Fibroblast of pulmonary artery (primary cell): Measurements from ENCODE around the gene PSMB10.

ENCODE experiments used
- DNase-seq: peaks from one replicate; pipeline ENCODE4 v3.0.0-alpha.2; 2010; ENCODE audit warnings: low read depth
- H3K4me3 ChIP-seq: replicated peaks from 2 replicates; pipeline ENCODE4 v1.5.1; 2011; ENCODE audit warnings: low read depth, mild to moderate bottlenecking, control low read depth, low read length, moderate library complexity
- CTCF ChIP-seq: IDR thresholded peaks from 2 replicates; pipeline ENCODE4 v1.5.1; 2011; ENCODE audit warnings: mild to moderate bottlenecking, control low read depth, low read length, inconsistent platforms; ENCODE audit errors: missing control alignments

Gene PSMB10

GRCh38 chr16:67967183-67967957 lies 30.7 kb upstream of the PSMB10 start:
- no peak for DNase-seq
- TF ChIP-seq CTCF = no peak
- H3K4me3 ChIP-seq = peak overlapping the region; percentile 72

DNA sequence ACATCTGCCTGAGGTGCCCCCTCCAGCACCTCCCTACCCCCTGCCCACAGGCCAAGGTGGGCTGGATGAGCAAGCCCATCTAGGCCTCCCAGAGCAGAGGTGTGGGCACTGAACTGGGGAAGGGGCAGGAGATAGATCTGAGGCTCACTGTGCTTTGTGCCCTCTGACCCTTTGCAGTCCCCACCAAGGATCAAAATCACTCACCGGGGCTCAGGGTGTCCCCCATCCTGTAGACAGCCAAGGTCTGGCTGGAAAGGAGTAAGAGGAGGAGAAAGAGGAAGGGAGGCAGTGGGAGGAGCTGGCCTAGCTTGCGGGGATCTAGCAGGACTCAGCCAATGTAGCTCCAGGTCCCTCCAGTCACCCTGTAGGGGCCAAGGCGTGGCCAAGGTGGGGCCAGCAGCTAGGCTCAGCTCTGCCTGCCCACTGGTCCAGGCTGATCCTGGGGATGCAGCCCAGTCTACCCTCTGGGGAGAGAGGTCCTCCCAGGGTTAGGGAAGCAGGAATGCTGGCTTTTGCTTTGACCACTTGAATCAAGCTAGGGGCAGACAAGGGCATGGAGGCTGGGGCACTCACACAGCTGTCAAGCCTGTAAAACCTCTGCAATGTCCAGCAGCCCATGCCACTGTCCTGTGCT lies 30.0 kb upstream of the PSMB10 start:
- TF ChIP-seq CTCF = no peak
- peak; percentile 30 for DNase-seq
- H3K4me3 ChIP-seq = peak overlapping the region; percentile 72

DNA sequence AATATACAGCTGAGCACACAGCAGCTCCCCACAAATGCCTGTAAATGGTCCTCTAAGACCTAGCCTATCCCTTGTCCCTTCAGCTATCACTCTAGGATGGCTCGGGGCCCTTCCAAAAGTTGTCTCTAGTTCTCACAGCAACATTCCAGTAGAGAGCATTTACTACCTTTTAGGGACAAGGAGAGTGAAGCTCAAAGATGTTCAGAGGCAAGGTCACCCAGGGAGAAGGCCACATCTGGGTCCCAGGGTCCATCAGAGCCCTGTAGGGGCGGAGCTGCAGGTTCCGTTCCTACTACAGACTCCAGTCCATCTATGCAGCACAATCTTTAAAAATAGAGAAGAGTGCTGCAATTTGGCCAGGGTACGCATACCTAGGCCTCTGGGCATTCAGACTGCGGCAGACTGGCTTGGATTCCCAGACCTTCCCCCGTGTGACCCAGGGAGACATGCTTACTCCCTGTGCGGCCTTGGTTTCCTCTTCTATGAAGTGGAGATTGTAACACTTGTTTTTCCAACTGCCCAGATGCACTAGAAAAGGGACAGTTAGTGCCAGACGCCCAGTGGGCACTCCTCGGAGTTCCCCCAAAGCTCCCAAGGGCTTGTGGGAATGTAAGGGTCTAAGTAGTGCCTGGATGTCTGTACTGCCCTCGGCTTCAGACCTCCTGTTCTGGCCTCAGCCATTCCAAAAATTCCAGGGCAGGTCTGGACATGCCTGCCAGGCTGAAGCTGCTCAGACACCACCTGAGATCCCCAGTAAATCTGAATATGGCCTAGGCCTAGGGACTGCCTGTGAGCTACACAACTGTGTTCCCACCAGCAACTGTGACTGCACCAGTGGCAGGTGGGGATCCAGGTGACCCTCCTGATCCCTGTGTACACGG lies 29.3 kb upstream of the PSMB10 start:
- H3K4me3 ChIP-seq = peak overlapping the region; percentile 72

DNA sequence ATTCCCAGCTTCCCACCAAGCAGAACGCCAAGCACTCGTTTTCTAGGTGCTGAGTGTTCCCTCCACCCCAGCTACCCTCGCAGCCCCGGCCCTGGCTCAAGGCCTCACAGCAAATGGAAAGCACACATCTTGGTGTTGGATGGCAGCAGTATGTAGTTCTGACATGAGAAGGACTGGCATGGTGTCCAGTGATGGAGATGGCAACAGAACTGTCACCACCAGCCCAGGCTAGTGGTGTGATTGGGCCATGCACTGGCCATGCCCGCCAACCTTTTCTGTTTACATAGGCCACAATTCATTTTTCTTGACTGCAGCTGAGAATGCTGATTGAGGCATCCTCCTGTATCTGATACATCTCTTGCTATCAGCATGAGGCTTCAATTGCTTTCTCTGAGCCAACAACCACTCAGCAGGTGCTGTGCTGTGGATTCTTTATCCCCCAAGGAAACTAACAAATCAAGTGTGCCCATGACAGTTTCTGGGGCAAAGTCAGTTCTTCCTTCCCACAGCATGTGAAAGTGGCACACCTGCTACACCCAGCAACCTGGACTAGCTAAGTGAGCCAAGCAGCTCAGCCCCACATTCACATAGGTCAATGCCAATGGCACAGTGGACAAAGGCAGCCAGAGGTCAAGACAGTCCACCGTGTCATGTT lies 28.0 kb upstream of the PSMB10 start:
- no peak for TF ChIP-seq CTCF
- H3K4me3 ChIP-seq = no peak overlapping the region
- DNase-seq = no peak

More for the DNA sequence above, 29.3 kb upstream of the PSMB10 start:
- TF ChIP-seq CTCF = no peak
- no peak for DNase-seq

- TF ChIP-seq CTCF = no peak
- DNase-seq = peak; percentile 15
- H3K4me3 ChIP-seq = no peak overlapping the region
Measured at GRCh38 chr16:67963662-67964321, 27.1 kb upstream of the PSMB10 start.

GRCh38 chr16:67963292-67963661 lies 26.6 kb upstream of the PSMB10 start:
- TF ChIP-seq CTCF = no peak
- no peak overlapping the region for H3K4me3 ChIP-seq
- DNase-seq = no peak
